A673 (cell line): Measurements from ENCODE around the gene FOXO1. TPM values are rescaled to one million over a fixed set of nuclear protein-coding genes. Genes with fewer than 3 reads are reported as not detected.

Source experiments
- BruUV-seq: library from RNA; stranded (reverse); fragments of 400-500 nt; replicated peaks from 2 replicates; lab custom pipeline; 2021; lab: Mats Ljungman, UMichigan
- CTCF ChIA-PET: fragments of 300-600 bp; sonication (Branson Sonifier 250); formaldehyde crosslinking; loops from one replicate; lab custom pipeline; 2022; ENCODE audit warnings: antibody characterized with exemption; lab: Charles Lee
- POLR2A ChIA-PET: fragments of 300-600 bp; sonication (Branson Sonifier 250); formaldehyde crosslinking; loops from one replicate; lab custom pipeline; 2022; ENCODE audit warnings: antibody characterized with exemption; ENCODE audit not compliant: low non-redundant PET; lab: Charles Lee
- DNase-seq: peaks from one replicate; pipeline ENCODE4 v3.0.0-alpha.2; 2015; ENCODE audit warnings: low spot score
- H3K27ac ChIP-seq: fragments of 200-600 bp; sonication (generic); 2 replicates; pipeline ENCODE4 v1.5.1; 2016; ENCODE audit warnings: mixed run types, low read depth, mild to moderate bottlenecking, mixed read lengths, antibody characterized with exemption, low read length; ENCODE audit not compliant: poor library complexity, severe bottlenecking
- H3K27me3 ChIP-seq: fragments of 200-600 bp; sonication (generic); replicated peaks from 2 replicates; pipeline ENCODE4 v1.6.1; 2017; ENCODE audit warnings: mixed run types, low read depth, mild to moderate bottlenecking, mixed read lengths, antibody characterized with exemption, low read length; ENCODE audit not compliant: insufficient read depth, poor library complexity
- H3K36me3 ChIP-seq: fragments of 200-600 bp; sonication (generic); 2 replicates; pipeline ENCODE4 v1.6.1; 2016; ENCODE audit warnings: mixed run types, mild to moderate bottlenecking, mixed read lengths, antibody characterized with exemption, low read length; ENCODE audit not compliant: insufficient read depth, poor library complexity, severe bottlenecking
- H3K4me1 ChIP-seq: fragments of 200-600 bp; sonication (generic); 2 replicates; pipeline ENCODE4 v1.6.1; 2017; ENCODE audit warnings: mixed run types, mild to moderate bottlenecking, mixed read lengths, antibody characterized with exemption, low read length; ENCODE audit not compliant: insufficient read depth, poor library complexity, severe bottlenecking
- H3K4me3 ChIP-seq: fragments of 200-600 bp; sonication (generic); 2 replicates; pipeline ENCODE4 v1.5.1; 2016; ENCODE audit warnings: low read depth, mixed run types, mild to moderate bottlenecking, mixed read lengths, low read length; ENCODE audit not compliant: poor library complexity, severe bottlenecking
- H3K9me3 ChIP-seq: fragments of 200-600 bp; sonication (generic); 2 replicates; pipeline ENCODE4 v1.6.1; 2016; ENCODE audit warnings: mixed run types, low read depth, mild to moderate bottlenecking, mixed read lengths, antibody characterized with exemption, low read length; ENCODE audit not compliant: poor library complexity, severe bottlenecking
- CTCF ChIP-seq: fragments of 300-800, 200-600 bp; sonication (generic); conservative IDR thresholded peaks from 2 replicates; pipeline ENCODE4 v1.5.1; 2017; ENCODE audit warnings: low read depth, mild to moderate bottlenecking, antibody characterized with exemption, low read length, moderate library complexity, mixed read lengths
- EZH2 ChIP-seq: fragments of 200-600 bp; sonication (generic); IDR thresholded peaks from 2 replicates; pipeline ENCODE4 v1.6.1; 2017; ENCODE audit warnings: borderline replicate concordance, low read depth, mild to moderate bottlenecking, mixed read lengths, antibody characterized with exemption, low read length; ENCODE audit not compliant: poor library complexity, severe bottlenecking
- intact Hi-C: fragments of 100-400 bp; cut with micrococcal nuclease; formaldehyde crosslinking; loops from one replicate; pipeline ENCODE4 v1.10.0; 2022; ENCODE audit not compliant: unreplicated experiment
- total RNA-seq: library from RNA; stranded (reverse); gene quantifications from 2 replicates; pipeline ENCODE4 v1.2.3, GENCODE V29; 2021

FOXO1 gene
- total RNA-seq, 1 experiment from 2014 or later, result 2.9 TPM

GRCh38 chr13:40571338-40571963 lies 95.0 kb downstream of the FOXO1 start:
- CTCF ChIA-PET, result no interaction called here

GRCh38 chr13:40570930-40571329 lies 95.5 kb downstream of the FOXO1 start:
- Histone ChIP-seq H3K27ac (no peak overlapping the region), H3K9me3 (no peaks in the 10 kb centered on the region), H3K4me1 (no peaks in the 10 kb centered on the region), H3K27me3 (no peaks in the 10 kb centered on the region), H3K4me3 (no peak overlapping the region), H3K36me3 (no peaks in the 10 kb centered on the region)
- CTCF ChIA-PET, result no interaction called here
- POLR2A ChIA-PET, result no interaction called here
- DNase-seq, result no peak
- BruUV-seq, result no TSS peak
- no peak for TF ChIP-seq EZH2
- TF ChIP-seq CTCF, result no peak
- intact Hi-C loops, result no loop called here

More at GRCh38 chr13:40571338-40571963, 95.0 kb downstream of the FOXO1 start:
- H3K4me1 ChIP-seq, result no peaks in the 10 kb centered on the region
- H3K27me3 ChIP-seq, result no peaks in the 10 kb centered on the region
- DNase-seq, result no peak
- no TSS peak for BruUV-seq
- H3K36me3 ChIP-seq, result no peaks in the 10 kb centered on the region
- intact Hi-C loops, result no loop called here
- no peaks in the 10 kb centered on the region for H3K9me3 ChIP-seq
- H3K27ac ChIP-seq, result no peak overlapping the region
- POLR2A ChIA-PET, result no interaction called here
- no peak overlapping the region for H3K4me3 ChIP-seq
- no peak for TF ChIP-seq EZH2
- no peak for TF ChIP-seq CTCF

- ChIA-PET CTCF (no interaction called here), POLR2A (no interaction called here)
- Histone ChIP-seq H3K27ac (no peak overlapping the region), H3K9me3 (no peaks in the 10 kb centered on the region), H3K4me3 (no peak overlapping the region), H3K36me3 (no peaks in the 10 kb centered on the region), H3K27me3 (no peaks in the 10 kb centered on the region), H3K4me1 (no peaks in the 10 kb centered on the region)
- no TSS peak for BruUV-seq
- TF ChIP-seq EZH2, result no peak
- no peak for TF ChIP-seq CTCF
- intact Hi-C loops, result no loop called here
- DNase-seq, result no peak
Observed at GRCh38 chr13:40569024-40569350, 97.5 kb downstream of the FOXO1 start.
